HFFc6 (cell line): ENCODE measurements around the gene TEX22. TPM values are rescaled to one million over a fixed set of nuclear protein-coding genes. Genes with fewer than 3 reads are reported as not detected.

Experiments used
- DNase-seq: peaks from one replicate; pipeline ENCODE4 v3.0.0-alpha.2; 2018
- H3K27ac Mint-ChIP-seq: 2 replicates; pipeline ENCODE4 v1.8.0; 2020; ENCODE audit warnings: mild to moderate bottlenecking, mixed read lengths
- H3K27me3 Mint-ChIP-seq: 2 replicates; pipeline ENCODE4 v1.8.0; 2021; ENCODE audit warnings: mild to moderate bottlenecking, moderate library complexity, mixed read lengths; ENCODE audit not compliant: insufficient read depth
- H3K36me3 Mint-ChIP-seq: 2 replicates; pipeline ENCODE4 v1.8.0; 2021; ENCODE audit warnings: low read depth, mixed read lengths
- H3K4me1 Mint-ChIP-seq: 2 replicates; pipeline ENCODE4 v1.8.0; 2020; ENCODE audit warnings: low read depth, mixed read lengths
- H3K4me3 Mint-ChIP-seq: 2 replicates; pipeline ENCODE4 v1.8.0; 2020; ENCODE audit warnings: mild to moderate bottlenecking, moderate library complexity, mixed read lengths
- H3K9me3 Mint-ChIP-seq: 2 replicates; pipeline ENCODE4 v1.8.0; 2020; ENCODE audit warnings: mild to moderate bottlenecking, mixed read lengths
- CTCF ChIP-seq: fragments of 200-600 bp; sonication (generic); IDR thresholded peaks from 2 replicates; pipeline ENCODE4 v1.5.0; 2021; ENCODE audit warnings: antibody characterized with exemption, mild to moderate bottlenecking
- total RNA-seq, 6 experiments: library from RNA; stranded (reverse); fragmentation: NEBNext Ultra II Directional; extraction: Animal tissue kit (Norgen Biotek cat#: 25700); gene quantifications; 2 replicates in 1 of 6; 3 replicates in 5 of 6; pipeline ENCODE4 v1.2.3, GENCODE V29; 2021

TEX22 gene
- total RNA-seq, 6 experiments from 2014 or later: 0.34 to 2.1 (median 0.76) TPM

- no peaks in the 10 kb centered on the region for H3K9me3 Mint-ChIP-seq
- no peak for DNase-seq
- H3K36me3 Mint-ChIP-seq: no peaks in the 10 kb centered on the region
- no peaks in the 10 kb centered on the region for H3K4me1 Mint-ChIP-seq
- no peak for TF ChIP-seq CTCF
- no peak overlapping the region for H3K27ac Mint-ChIP-seq
- peaks cover 2% of the 10 kb centered on the region for H3K27me3 Mint-ChIP-seq
- no peak overlapping the region for H3K4me3 Mint-ChIP-seq
Observed at GRCh38 chr14:105442834-105443233, 44.5 kb downstream of the TEX22 start.

- no peak overlapping the region for H3K27ac Mint-ChIP-seq
- DNase-seq: no peak
- H3K9me3 Mint-ChIP-seq: no peaks in the 10 kb centered on the region
- H3K4me3 Mint-ChIP-seq: no peak overlapping the region
- no peaks in the 10 kb centered on the region for H3K4me1 Mint-ChIP-seq
- peaks cover 2% of the 10 kb centered on the region for H3K27me3 Mint-ChIP-seq
- no peak for TF ChIP-seq CTCF
- no peaks in the 10 kb centered on the region for H3K36me3 Mint-ChIP-seq
Observed at GRCh38 chr14:105444859-105445258, 46.5 kb downstream of the TEX22 start.

GRCh38 chr14:105445290-105445689 is 47.0 kb downstream of the TEX22 start:
- no peak for DNase-seq
- Mint-ChIP-seq H3K27ac (no peak overlapping the region), H3K4me1 (no peaks in the 10 kb centered on the region), H3K27me3 (peaks cover 2% of the 10 kb centered on the region), H3K4me3 (no peak overlapping the region), H3K36me3 (no peaks in the 10 kb centered on the region), H3K9me3 (no peaks in the 10 kb centered on the region)
- TF ChIP-seq CTCF: no peak

- no peak for DNase-seq
- no peak overlapping the region for H3K4me3 Mint-ChIP-seq
- no peaks in the 10 kb centered on the region for H3K9me3 Mint-ChIP-seq
- H3K27me3 Mint-ChIP-seq: peaks cover 2% of the 10 kb centered on the region
- H3K27ac Mint-ChIP-seq: no peak overlapping the region
- no peaks in the 10 kb centered on the region for H3K36me3 Mint-ChIP-seq
- TF ChIP-seq CTCF: no peak
- no peaks in the 10 kb centered on the region for H3K4me1 Mint-ChIP-seq
Observed at GRCh38 chr14:105445901-105446845, 47.8 kb downstream of the TEX22 start.

GRCh38 chr14:105446971-105447370 is 48.6 kb downstream of the TEX22 start:
- DNase-seq: no peak
- TF ChIP-seq CTCF: no peak
- H3K27ac Mint-ChIP-seq: no peak overlapping the region
- no peak overlapping the region for H3K4me3 Mint-ChIP-seq
- H3K36me3 Mint-ChIP-seq: no peaks in the 10 kb centered on the region
- H3K27me3 Mint-ChIP-seq: peaks cover 4% of the 10 kb centered on the region
- H3K4me1 Mint-ChIP-seq: no peaks in the 10 kb centered on the region
- H3K9me3 Mint-ChIP-seq: no peaks in the 10 kb centered on the region
